Measurements from ENCODE around the gene NPHP4.

NPHP4 gene

DNA sequence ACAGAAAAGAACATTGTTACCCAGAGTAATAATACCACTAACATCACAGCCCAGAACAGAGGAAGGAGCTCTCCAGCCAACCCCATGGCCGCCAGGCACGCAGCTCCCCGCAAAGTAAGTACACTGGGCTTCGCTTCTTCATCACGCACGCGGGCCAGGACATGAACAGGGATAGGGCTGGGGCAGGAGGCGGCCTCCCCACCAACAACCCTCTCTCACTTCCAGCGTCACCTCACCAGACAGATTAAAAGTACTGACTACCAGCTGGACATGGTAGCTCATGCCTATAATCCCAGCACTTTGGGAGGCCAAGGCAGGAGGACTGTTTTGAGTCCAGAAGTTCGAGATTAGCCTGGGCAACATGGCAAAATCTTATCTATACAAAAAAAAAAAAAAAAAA lies 78.3 kb downstream of the NPHP4 start:
- no peaks in the 10 kb centered on the region for H3K36me3 ChIP-seq (ENCODE audit: insufficient read depth, low read length)
- H3K4me3 ChIP-seq (ENCODE audit: low read depth, low read length, poor library complexity, severe bottlenecking): no peak overlapping the region
- TF ChIP-seq EZH2 (IDR thresholded peaks at IDR 0.05; ENCODE audit: borderline replicate concordance, low read length): no peak
- TF ChIP-seq, protein P1, sequence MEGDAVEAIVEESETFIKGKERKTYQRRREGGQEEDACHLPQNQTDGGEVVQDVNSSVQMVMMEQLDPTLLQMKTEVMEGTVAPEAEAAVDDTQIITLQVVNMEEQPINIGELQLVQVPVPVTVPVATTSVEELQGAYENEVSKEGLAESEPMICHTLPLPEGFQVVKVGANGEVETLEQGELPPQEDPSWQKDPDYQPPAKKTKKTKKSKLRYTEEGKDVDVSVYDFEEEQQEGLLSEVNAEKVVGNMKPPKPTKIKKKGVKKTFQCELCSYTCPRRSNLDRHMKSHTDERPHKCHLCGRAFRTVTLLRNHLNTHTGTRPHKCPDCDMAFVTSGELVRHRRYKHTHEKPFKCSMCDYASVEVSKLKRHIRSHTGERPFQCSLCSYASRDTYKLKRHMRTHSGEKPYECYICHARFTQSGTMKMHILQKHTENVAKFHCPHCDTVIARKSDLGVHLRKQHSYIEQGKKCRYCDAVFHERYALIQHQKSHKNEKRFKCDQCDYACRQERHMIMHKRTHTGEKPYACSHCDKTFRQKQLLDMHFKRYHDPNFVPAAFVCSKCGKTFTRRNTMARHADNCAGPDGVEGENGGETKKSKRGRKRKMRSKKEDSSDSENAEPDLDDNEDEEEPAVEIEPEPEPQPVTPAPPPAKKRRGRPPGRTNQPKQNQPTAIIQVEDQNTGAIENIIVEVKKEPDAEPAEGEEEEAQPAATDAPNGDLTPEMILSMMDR (IDR thresholded peaks at IDR 0.05; ENCODE audit: low read length): no peak
- no peaks in the 10 kb centered on the region for H3K79me2 ChIP-seq (ENCODE audit: insufficient read depth, low read length)
- no peaks in the 10 kb centered on the region for H4K20me1 ChIP-seq (ENCODE audit: insufficient read depth, low read length)
- no peaks in the 10 kb centered on the region for H3K9me2 ChIP-seq (ENCODE audit: low read depth, low read length)
- H3K9me3 ChIP-seq (ENCODE audit: low read length): no peaks in the 10 kb centered on the region
- H3K27ac ChIP-seq (ENCODE audit: low read depth, low read length, poor library complexity, severe bottlenecking): no peak overlapping the region
- H2AFZ ChIP-seq (ENCODE audit: low read length): no peak overlapping the region
- H3F3A ChIP-seq (ENCODE audit: insufficient read depth, low read length): no peaks in the 10 kb centered on the region
- H3K4me1 ChIP-seq (ENCODE audit: insufficient read depth, low read length, severe bottlenecking): peaks cover 3% of the 10 kb centered on the region
- no peak overlapping the region for H3K9ac ChIP-seq (ENCODE audit: low read length)
- no peaks in the 10 kb centered on the region for H3K27me3 ChIP-seq (ENCODE audit: insufficient read depth, low read length)
- no peak overlapping the region for H3K4me2 ChIP-seq (ENCODE audit: low read length)

DNA sequence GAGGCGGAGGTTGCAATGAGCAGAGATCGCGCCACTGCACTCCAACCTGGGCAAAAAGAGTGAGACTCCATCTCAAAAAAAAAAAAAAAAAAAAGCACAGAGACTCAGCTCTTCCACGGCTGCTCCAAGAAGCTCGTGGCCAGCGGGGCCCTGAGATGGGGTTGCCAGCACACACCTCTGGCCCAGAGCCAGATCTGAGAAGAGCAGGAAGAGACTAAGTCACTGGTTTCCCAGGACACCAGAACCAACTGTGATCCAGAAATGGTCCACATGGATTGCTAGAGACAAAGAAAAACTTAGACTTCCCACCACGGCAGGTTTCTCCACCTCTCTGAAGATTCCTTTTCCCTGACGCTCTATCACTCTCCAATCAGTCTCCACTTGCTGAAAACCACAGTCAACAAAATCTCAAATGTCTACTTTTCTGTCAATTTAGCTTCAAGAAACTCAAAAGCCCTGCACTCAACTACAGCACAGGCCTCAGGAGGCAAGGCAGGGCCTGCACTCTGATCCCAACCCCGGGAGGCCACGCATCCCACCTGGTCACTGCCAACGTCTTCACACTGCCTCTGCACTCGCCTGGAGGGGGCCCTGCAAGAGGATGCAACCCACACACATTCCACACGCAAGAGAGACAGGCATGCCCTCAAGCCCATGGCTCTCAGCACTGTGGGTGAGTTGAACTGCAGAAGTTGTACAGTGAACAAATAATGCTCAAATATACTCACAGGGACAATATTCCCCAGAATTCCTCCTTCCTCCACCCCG lies 79.0 kb downstream of the NPHP4 start:
- H3K9me3 ChIP-seq (ENCODE audit: low read length): no peaks in the 10 kb centered on the region
- H3K4me2 ChIP-seq (ENCODE audit: low read length): no peak overlapping the region
- no peak overlapping the region for H3K4me3 ChIP-seq (ENCODE audit: low read depth, low read length, poor library complexity, severe bottlenecking)
- H3K9ac ChIP-seq (ENCODE audit: low read length): no peak overlapping the region
- H2AFZ ChIP-seq (ENCODE audit: low read length): no peak overlapping the region
- H3K79me2 ChIP-seq (ENCODE audit: insufficient read depth, low read length): no peaks in the 10 kb centered on the region
- no peaks in the 10 kb centered on the region for H3K27me3 ChIP-seq (ENCODE audit: insufficient read depth, low read length)
- H3K36me3 ChIP-seq (ENCODE audit: insufficient read depth, low read length): no peaks in the 10 kb centered on the region
- peaks cover 3% of the 10 kb centered on the region for H3K4me1 ChIP-seq (ENCODE audit: insufficient read depth, low read length, severe bottlenecking)
- no peaks in the 10 kb centered on the region for H4K20me1 ChIP-seq (ENCODE audit: insufficient read depth, low read length)
- TF ChIP-seq, protein P1 (IDR thresholded peaks at IDR 0.05; ENCODE audit: low read length): no peak
- TF ChIP-seq EZH2 (IDR thresholded peaks at IDR 0.05; ENCODE audit: borderline replicate concordance, low read length): no peak
- H3F3A ChIP-seq (ENCODE audit: insufficient read depth, low read length): no peaks in the 10 kb centered on the region
- H3K27ac ChIP-seq (ENCODE audit: low read depth, low read length, poor library complexity, severe bottlenecking): no peak overlapping the region
- no peaks in the 10 kb centered on the region for H3K9me2 ChIP-seq (ENCODE audit: low read depth, low read length)

DNA sequence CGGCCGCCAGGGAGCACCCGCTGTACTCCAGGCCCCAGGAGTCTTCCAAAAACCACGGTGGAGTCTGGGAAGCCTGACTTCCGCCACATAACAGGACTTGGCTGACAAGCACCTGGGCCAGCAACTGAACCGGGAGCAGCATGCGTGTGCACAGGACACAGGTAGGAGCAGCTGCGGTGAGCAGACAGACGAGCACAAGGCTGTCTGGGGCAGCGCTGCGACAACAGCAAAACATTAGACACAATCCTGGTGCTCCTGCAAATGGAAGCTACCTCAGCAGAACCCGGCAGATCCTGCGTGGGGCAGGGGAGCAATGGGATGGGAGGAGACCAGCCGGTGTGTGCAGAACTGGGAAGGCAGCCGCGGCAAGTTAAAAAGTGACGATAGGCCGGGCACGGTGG lies 80.4 kb downstream of the NPHP4 start:
- Histone ChIP-seq H3K27ac (ENCODE audit: low read depth, low read length, poor library complexity, severe bottlenecking) (no peak overlapping the region), H3K4me1 (ENCODE audit: insufficient read depth, low read length, severe bottlenecking) (peaks cover 3% of the 10 kb centered on the region), H3K4me3 (ENCODE audit: low read depth, low read length, poor library complexity, severe bottlenecking) (no peak overlapping the region), H3K79me2 (ENCODE audit: insufficient read depth, low read length) (no peaks in the 10 kb centered on the region), H4K20me1 (ENCODE audit: insufficient read depth, low read length) (no peaks in the 10 kb centered on the region), H3K9ac (ENCODE audit: low read length) (no peak overlapping the region), H3K4me2 (ENCODE audit: low read length) (no peak overlapping the region), H3K9me2 (ENCODE audit: low read depth, low read length) (no peaks in the 10 kb centered on the region), H3K27me3 (ENCODE audit: insufficient read depth, low read length) (no peaks in the 10 kb centered on the region), H3F3A (ENCODE audit: insufficient read depth, low read length) (no peaks in the 10 kb centered on the region), H2AFZ (ENCODE audit: low read length) (no peak overlapping the region), H3K36me3 (ENCODE audit: insufficient read depth, low read length) (no peaks in the 10 kb centered on the region), H3K9me3 (ENCODE audit: low read length) (no peaks in the 10 kb centered on the region)
- TF ChIP-seq, protein P1 (IDR thresholded peaks at IDR 0.05; ENCODE audit: low read length): no peak

All from OCI-LY1 (cell line).